ENCODE results near the gene MYO18B.

MYO18B gene

DNA sequence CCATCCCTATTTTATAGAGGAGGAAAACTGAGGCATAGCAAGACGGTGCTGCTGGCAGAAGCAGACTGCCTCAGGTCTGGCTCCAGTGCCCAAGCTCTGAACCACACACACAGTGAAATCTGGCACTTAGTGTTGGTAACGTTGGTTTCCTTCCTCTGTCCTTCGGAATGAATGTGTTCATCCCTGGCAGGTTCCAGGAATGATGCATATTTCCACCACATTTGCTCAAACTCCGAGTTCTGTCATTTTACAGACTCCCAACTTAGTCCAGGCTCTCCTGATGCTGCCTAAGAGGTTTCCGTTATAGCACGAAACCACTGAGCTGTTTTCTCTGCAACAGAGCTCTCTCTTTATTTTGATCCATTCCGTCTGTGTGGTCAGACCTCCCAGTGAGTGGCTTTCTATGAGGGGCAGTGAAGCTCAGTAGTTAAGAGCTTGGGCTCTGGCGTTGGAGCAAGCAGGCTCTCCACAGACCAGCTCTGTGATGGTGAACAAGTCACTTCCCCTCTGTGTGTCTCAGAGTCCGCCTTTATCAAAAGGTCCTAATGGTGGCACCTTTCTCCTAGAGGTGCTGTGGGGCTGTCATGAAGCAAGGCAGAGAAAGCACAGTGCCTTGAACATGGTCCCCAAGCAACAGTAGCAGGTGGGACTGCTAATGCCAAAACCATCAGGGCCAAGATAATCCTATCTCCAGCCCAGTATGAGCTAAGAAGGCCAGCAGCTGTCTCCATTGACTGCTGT lies 200.3 kb downstream of the MYO18B start:
- no peak overlapping the region for H3K27ac ChIP-seq (ENCODE audit: low read length)
- no peaks in the 10 kb centered on the region for H3K9me3 ChIP-seq (replicated peaks; ENCODE audit: insufficient read depth, low read length)
- no peak for DNase-seq
- H3K4me3 ChIP-seq (ENCODE audit: low read length) = no peak overlapping the region
- no peaks in the 10 kb centered on the region for H3K9me2 ChIP-seq (replicated peaks; ENCODE audit: insufficient read depth, low read length)
- no peak overlapping the region for H3K9ac ChIP-seq (ENCODE audit: low read length)
- no peaks in the 10 kb centered on the region for H3K4me1 ChIP-seq (ENCODE audit: low read length)
- no peaks in the 10 kb centered on the region for H3K79me2 ChIP-seq (ENCODE audit: low read length)
- H2AFZ ChIP-seq (ENCODE audit: low read length) = no peak overlapping the region
- TF ChIP-seq EZH2 (optimal IDR thresholded peaks at IDR 0.05; ENCODE audit: low read depth, low read length) = no peak
- TF ChIP-seq, protein P1, sequence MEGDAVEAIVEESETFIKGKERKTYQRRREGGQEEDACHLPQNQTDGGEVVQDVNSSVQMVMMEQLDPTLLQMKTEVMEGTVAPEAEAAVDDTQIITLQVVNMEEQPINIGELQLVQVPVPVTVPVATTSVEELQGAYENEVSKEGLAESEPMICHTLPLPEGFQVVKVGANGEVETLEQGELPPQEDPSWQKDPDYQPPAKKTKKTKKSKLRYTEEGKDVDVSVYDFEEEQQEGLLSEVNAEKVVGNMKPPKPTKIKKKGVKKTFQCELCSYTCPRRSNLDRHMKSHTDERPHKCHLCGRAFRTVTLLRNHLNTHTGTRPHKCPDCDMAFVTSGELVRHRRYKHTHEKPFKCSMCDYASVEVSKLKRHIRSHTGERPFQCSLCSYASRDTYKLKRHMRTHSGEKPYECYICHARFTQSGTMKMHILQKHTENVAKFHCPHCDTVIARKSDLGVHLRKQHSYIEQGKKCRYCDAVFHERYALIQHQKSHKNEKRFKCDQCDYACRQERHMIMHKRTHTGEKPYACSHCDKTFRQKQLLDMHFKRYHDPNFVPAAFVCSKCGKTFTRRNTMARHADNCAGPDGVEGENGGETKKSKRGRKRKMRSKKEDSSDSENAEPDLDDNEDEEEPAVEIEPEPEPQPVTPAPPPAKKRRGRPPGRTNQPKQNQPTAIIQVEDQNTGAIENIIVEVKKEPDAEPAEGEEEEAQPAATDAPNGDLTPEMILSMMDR (IDR thresholded peaks at IDR 0.05; ENCODE audit: low read length) = no peak
- TF ChIP-seq EZH2phosphoT487 (IDR thresholded peaks at IDR 0.05; ENCODE audit: low read length) = no peak
- no peak overlapping the region for H3K4me2 ChIP-seq (ENCODE audit: low read depth, low read length)
- no peaks in the 10 kb centered on the region for H3F3A ChIP-seq (ENCODE audit: insufficient read depth, low read length)
- no peaks in the 10 kb centered on the region for H4K20me1 ChIP-seq (ENCODE audit: insufficient read depth, low read length)
- peaks cover 64% of the 10 kb centered on the region for H3K27me3 ChIP-seq (replicated peaks; ENCODE audit: insufficient read depth, low read length)
- H3K36me3 ChIP-seq (replicated peaks; ENCODE audit: insufficient read depth, low read length) = no peaks in the 10 kb centered on the region

DNA sequence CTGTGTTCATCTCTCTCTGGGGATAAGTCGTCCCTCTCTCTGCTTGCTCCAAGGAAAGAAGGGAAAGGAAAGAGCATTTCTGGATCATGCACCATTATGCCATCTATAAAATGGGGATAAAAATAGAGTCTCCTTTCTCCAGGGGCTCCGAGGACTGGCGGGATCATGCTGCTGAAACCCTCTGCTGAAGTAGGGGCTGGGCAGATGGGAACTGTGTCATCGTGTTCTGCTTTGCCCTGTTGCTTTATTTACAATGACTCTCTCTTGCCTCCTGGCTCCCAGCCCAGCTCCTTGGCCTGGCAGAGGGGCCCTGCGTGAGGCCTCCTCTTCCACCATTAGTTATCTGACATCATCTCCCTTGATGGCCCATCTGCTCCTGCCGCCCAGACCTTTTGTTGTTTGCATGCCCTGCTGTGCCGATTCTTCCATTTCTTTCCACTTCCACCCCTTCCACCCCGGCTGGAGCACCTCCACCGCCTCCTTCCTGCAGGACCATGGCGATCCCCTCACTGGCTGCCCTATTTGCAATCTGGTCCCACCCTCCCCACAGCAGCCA lies 200.9 kb downstream of the MYO18B start:
- H3K79me2 ChIP-seq (ENCODE audit: low read length) = no peaks in the 10 kb centered on the region
- no peaks in the 10 kb centered on the region for H3K9me3 ChIP-seq (replicated peaks; ENCODE audit: insufficient read depth, low read length)
- no peaks in the 10 kb centered on the region for H3K9me2 ChIP-seq (replicated peaks; ENCODE audit: insufficient read depth, low read length)
- H3K27me3 ChIP-seq (replicated peaks; ENCODE audit: insufficient read depth, low read length) = peaks cover 62% of the 10 kb centered on the region
- no peaks in the 10 kb centered on the region for H3K36me3 ChIP-seq (replicated peaks; ENCODE audit: insufficient read depth, low read length)
- no peak for DNase-seq
- no peak overlapping the region for H3K4me3 ChIP-seq (ENCODE audit: low read length)
- no peak overlapping the region for H3K4me2 ChIP-seq (ENCODE audit: low read depth, low read length)
- no peaks in the 10 kb centered on the region for H4K20me1 ChIP-seq (ENCODE audit: insufficient read depth, low read length)
- H3K4me1 ChIP-seq (ENCODE audit: low read length) = no peaks in the 10 kb centered on the region
- H2AFZ ChIP-seq (ENCODE audit: low read length) = no peak overlapping the region
- H3K9ac ChIP-seq (ENCODE audit: low read length) = no peak overlapping the region
- no peaks in the 10 kb centered on the region for H3F3A ChIP-seq (ENCODE audit: insufficient read depth, low read length)
- H3K27ac ChIP-seq (ENCODE audit: low read length) = no peak overlapping the region
- TF ChIP-seq EZH2 (optimal IDR thresholded peaks at IDR 0.05; ENCODE audit: low read depth, low read length) = no peak
- TF ChIP-seq EZH2phosphoT487 (IDR thresholded peaks at IDR 0.05; ENCODE audit: low read length) = no peak
- TF ChIP-seq, protein P1 (IDR thresholded peaks at IDR 0.05; ENCODE audit: low read length) = no peak

DNA sequence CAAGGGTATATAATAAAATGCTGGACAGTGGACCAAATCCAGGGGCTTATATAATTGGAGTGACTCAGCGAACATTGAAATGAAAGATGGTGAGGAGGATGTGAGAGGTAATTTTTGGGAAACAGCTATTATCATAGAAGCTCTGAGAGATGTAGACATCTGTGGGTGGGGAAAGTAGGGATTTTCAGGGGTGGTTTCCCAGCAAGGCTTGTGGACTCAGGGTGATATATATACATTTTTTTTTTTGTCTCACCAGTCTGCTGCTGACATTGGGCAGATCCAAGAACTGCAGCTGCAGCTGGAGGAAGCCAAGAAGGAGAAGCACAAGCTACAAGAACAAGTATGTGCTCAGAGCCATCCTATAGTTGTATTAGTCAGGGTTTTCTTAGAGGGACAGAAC lies 208.1 kb downstream of the MYO18B start:
- H3K9me3 ChIP-seq (replicated peaks; ENCODE audit: insufficient read depth, low read length) = no peaks in the 10 kb centered on the region
- no peak overlapping the region for H3K9ac ChIP-seq (ENCODE audit: low read length)
- no peaks in the 10 kb centered on the region for H3K9me2 ChIP-seq (replicated peaks; ENCODE audit: insufficient read depth, low read length)
- no peak overlapping the region for H3K27ac ChIP-seq (ENCODE audit: low read length)
- H3K27me3 ChIP-seq (replicated peaks; ENCODE audit: insufficient read depth, low read length) = peaks cover 31% of the 10 kb centered on the region
- H3K4me1 ChIP-seq (ENCODE audit: low read length) = no peaks in the 10 kb centered on the region
- no peak for DNase-seq
- H3K4me3 ChIP-seq (ENCODE audit: low read length) = no peak overlapping the region
- no peak overlapping the region for H2AFZ ChIP-seq (ENCODE audit: low read length)
- no peaks in the 10 kb centered on the region for H3K36me3 ChIP-seq (replicated peaks; ENCODE audit: insufficient read depth, low read length)
- no peaks in the 10 kb centered on the region for H4K20me1 ChIP-seq (ENCODE audit: insufficient read depth, low read length)
- H3K4me2 ChIP-seq (ENCODE audit: low read depth, low read length) = no peak overlapping the region
- no peaks in the 10 kb centered on the region for H3F3A ChIP-seq (ENCODE audit: insufficient read depth, low read length)
- no peak for TF ChIP-seq EZH2phosphoT487 (IDR thresholded peaks at IDR 0.05; ENCODE audit: low read length)
- TF ChIP-seq, protein P1 (IDR thresholded peaks at IDR 0.05; ENCODE audit: low read length) = no peak
- TF ChIP-seq EZH2 (optimal IDR thresholded peaks at IDR 0.05; ENCODE audit: low read depth, low read length) = no peak
- no peaks in the 10 kb centered on the region for H3K79me2 ChIP-seq (ENCODE audit: low read length)
